ENCODE results near the gene OR51A2. TPM values are rescaled to one million over a fixed set of nuclear protein-coding genes. Genes with fewer than 3 reads are reported as not detected.

OR51A2 gene
- total and polyA plus RNA-seq, 2 of the 13 experiments (the other 11 are each of a cell fraction or from before 2014, with no cell fraction given): not detected

DNA sequence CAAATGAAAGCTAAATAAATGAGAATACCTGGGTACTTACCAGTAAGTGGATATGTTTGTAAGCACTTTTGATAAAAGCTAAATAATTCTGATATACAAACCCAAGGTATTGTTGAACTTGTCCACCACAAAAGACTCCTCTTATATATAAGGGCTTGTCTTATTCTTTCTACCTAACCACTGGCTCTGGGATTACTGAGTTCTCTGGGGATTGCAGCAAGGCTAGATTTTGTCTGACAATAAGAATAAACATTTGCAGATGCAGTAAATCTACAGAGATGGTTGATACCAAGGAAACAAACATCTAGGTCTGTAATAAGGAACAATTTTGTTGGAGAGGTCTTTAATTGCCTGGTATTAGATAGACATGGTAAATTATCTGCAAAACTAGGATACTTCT, 8.0 kb downstream of the OR51A2 start, which contains the start of gene OR51A4:
OR51A4 (minus strand) TSS at position 101 of the 400 bp plus-strand sequence. CDS start 505 bp downstream, outside the sequence.
- no peaks in the 10 kb centered on the region for H3K9me3 ChIP-seq (ENCODE audit: low read length)
- H3K4me2 ChIP-seq (ENCODE audit: low read depth, low read length): no peak within 1 kb of the TSS
- H3K79me2 ChIP-seq (ENCODE audit: insufficient read depth, low read length): no peaks in the 10 kb centered on the region
- no peaks in the 10 kb centered on the region for H3K4me1 ChIP-seq (ENCODE audit: insufficient read depth, low read length)
- BruUV-seq (replicated peaks): no TSS peak
- no peaks in the 10 kb centered on the region for H3K36me3 ChIP-seq (replicated peaks in 1 of 2; ENCODE audit: control insufficient read depth in 1 of 2, insufficient read depth in 2 of 2, low read length in 2 of 2)
- DNase-seq (ENCODE audit: low spot score) (no peak), FAIRE-seq (no peak), ATAC-seq (no peak)
- ChIA-PET POLR2A (no interaction called here), CTCF (ENCODE audit: low intra/inter-chr PET ratio, low total read pairs) (no interaction called here)
- no peak within 1 kb of the TSS for H3K9ac ChIP-seq (ENCODE audit: insufficient read depth, low read depth, low read length)
- H3K4me3 ChIP-seq (replicated peaks in 1 of 3; ENCODE audit: insufficient read depth in 1 of 3, low read depth in 2 of 3, low read length in 3 of 3): no peak within 1 kb of the TSS
- no peak within 1 kb of the TSS for H2AFZ ChIP-seq (ENCODE audit: low read length)
- no peak within 1 kb of the TSS for H3K27ac ChIP-seq (ENCODE audit: extremely low read length, insufficient read depth, low read length)
- H3K27me3 ChIP-seq (ENCODE audit: control insufficient read depth in 1 of 2, insufficient read depth in 2 of 2, low read length in 2 of 2): no peaks in the 10 kb centered on the region
- TF ChIP-seq, protein P1, sequence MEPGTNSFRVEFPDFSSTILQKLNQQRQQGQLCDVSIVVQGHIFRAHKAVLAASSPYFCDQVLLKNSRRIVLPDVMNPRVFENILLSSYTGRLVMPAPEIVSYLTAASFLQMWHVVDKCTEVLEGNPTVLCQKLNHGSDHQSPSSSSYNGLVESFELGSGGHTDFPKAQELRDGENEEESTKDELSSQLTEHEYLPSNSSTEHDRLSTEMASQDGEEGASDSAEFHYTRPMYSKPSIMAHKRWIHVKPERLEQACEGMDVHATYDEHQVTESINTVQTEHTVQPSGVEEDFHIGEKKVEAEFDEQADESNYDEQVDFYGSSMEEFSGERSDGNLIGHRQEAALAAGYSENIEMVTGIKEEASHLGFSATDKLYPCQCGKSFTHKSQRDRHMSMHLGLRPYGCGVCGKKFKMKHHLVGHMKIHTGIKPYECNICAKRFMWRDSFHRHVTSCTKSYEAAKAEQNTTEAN (CRISPR knock-in tag; conservative IDR thresholded peaks at IDR 0.05): no peak
- intact Hi-C loops (cut with micrococcal nuclease; ENCODE audit: unreplicated experiment) (no loop called here), in situ Hi-C loops (cut with HindIII; ENCODE audit: extremely low pct_ligation_motif_present, low pct_unique_long_range_greater_than_20kb) (no loop called here)
- H4K20me1 ChIP-seq (ENCODE audit: insufficient read depth, low read length): no peaks in the 10 kb centered on the region

DNA sequence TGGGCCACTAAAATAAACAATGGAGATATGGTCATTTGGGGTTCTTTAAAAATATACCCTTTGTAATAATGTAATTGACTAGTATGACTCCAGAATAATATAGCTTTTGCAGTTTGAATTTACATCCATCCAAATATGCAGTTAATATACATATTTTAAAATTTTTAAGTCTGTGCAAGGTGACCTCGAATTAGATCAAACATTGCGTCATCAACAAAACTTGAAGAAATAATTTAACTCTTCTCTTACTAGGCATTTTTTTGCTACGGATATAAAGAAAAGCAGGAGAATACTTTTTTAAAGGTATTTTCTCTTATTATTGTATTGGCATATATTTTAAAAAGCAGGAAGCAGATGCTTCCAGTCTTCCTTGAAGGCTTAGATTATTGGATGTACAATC, 18.8 kb downstream of the OR51A2 start:
- TF ChIP-seq ZNF674 (CRISPR knock-in tag; IDR thresholded peaks at IDR 0.05; ENCODE audit: low read depth) (no peak), ATF7 (IDR thresholded peaks at IDR 0.05) (peak; percentile 56; the same call in 1 of the 2 replicates), ATF7 (CRISPR knock-in tag; IDR thresholded peaks at IDR 0.05) (no peak), CEBPB (IDR thresholded peaks at IDR 0.05; ENCODE audit: borderline replicate concordance, low read depth, low read length) (0 out of 2 replicates have a peak, but pooled peaks have one; percentile 10), ZNF331 (CRISPR knock-in tag; IDR thresholded peaks at IDR 0.05) (no peak)
- Histone ChIP-seq H3K9ac (ENCODE audit: insufficient read depth, low read depth, low read length) (no peak overlapping the region), H3K27ac (ENCODE audit: extremely low read length, insufficient read depth, low read length) (no peak overlapping the region), H3K79me2 (ENCODE audit: insufficient read depth, low read length) (no peaks in the 10 kb centered on the region), H3K9me3 (ENCODE audit: low read length) (no peaks in the 10 kb centered on the region), H3K27me3 (ENCODE audit: control insufficient read depth in 1 of 2, insufficient read depth in 2 of 2, low read length in 2 of 2) (no peaks in the 10 kb centered on the region), H3K36me3 (replicated peaks in 1 of 2; ENCODE audit: control insufficient read depth in 1 of 2, insufficient read depth in 2 of 2, low read length in 2 of 2) (no peaks in the 10 kb centered on the region), H2AFZ (ENCODE audit: low read length) (no peak overlapping the region), H3K4me2 (ENCODE audit: low read depth, low read length) (no peak overlapping the region), H3K4me1 (ENCODE audit: insufficient read depth, low read length) (no peaks in the 10 kb centered on the region), H4K20me1 (ENCODE audit: insufficient read depth, low read length) (no peaks in the 10 kb centered on the region), H3K4me3 (replicated peaks in 1 of 3; ENCODE audit: insufficient read depth in 1 of 3, low read depth in 2 of 3, low read length in 3 of 3) (no peak overlapping the region)
- ChIA-PET CTCF (ENCODE audit: low intra/inter-chr PET ratio, low total read pairs) (no interaction called here), POLR2A (no interaction called here)
- BruUV-seq (replicated peaks): no TSS peak
- ATAC-seq: no peak
- no peak for FAIRE-seq
- 3% methylated on average over 3 of the region's 3 CpGs for WGBS (ENCODE audit: low lambda C conversion rate)
- no peak for DNase-seq (ENCODE audit: low spot score)
- in situ Hi-C loops (cut with HindIII; ENCODE audit: extremely low pct_ligation_motif_present, low pct_unique_long_range_greater_than_20kb) (no loop called here), intact Hi-C loops (cut with micrococcal nuclease; ENCODE audit: unreplicated experiment) (no loop called here)

Measured in HepG2 (cell line).